Measurements from ENCODE around the gene BLNK.

GRCh38 chr10:96298362-96298761 lies 27.0 kb upstream of the BLNK start:
- TF ChIP-seq, protein P1, sequence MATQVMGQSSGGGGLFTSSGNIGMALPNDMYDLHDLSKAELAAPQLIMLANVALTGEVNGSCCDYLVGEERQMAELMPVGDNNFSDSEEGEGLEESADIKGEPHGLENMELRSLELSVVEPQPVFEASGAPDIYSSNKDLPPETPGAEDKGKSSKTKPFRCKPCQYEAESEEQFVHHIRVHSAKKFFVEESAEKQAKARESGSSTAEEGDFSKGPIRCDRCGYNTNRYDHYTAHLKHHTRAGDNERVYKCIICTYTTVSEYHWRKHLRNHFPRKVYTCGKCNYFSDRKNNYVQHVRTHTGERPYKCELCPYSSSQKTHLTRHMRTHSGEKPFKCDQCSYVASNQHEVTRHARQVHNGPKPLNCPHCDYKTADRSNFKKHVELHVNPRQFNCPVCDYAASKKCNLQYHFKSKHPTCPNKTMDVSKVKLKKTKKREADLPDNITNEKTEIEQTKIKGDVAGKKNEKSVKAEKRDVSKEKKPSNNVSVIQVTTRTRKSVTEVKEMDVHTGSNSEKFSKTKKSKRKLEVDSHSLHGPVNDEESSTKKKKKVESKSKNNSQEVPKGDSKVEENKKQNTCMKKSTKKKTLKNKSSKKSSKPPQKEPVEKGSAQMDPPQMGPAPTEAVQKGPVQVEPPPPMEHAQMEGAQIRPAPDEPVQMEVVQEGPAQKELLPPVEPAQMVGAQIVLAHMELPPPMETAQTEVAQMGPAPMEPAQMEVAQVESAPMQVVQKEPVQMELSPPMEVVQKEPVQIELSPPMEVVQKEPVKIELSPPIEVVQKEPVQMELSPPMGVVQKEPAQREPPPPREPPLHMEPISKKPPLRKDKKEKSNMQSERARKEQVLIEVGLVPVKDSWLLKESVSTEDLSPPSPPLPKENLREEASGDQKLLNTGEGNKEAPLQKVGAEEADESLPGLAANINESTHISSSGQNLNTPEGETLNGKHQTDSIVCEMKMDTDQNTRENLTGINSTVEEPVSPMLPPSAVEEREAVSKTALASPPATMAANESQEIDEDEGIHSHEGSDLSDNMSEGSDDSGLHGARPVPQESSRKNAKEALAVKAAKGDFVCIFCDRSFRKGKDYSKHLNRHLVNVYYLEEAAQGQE (IDR thresholded peaks at IDR 0.05; ENCODE audit: insufficient read depth in 1 of 2, low read depth in 2 of 2, low read length in 2 of 2) = no peak
- TF ChIP-seq POLR2AphosphoS5 (IDR thresholded peaks at IDR 0.05; ENCODE audit: low read depth, low read length) = no peak
- TF ChIP-seq TAF1 (IDR thresholded peaks at IDR 0.05; ENCODE audit: borderline replicate concordance, insufficient read depth, low read length) = no peak
- TF ChIP-seq FOXP2 (optimal IDR thresholded peaks at IDR 0.05; ENCODE audit: borderline replicate concordance, extremely low read depth, extremely low read length, insufficient read depth) = no peak
